Endodermal cell (in vitro differentiated cells): ENCODE data around the gene CERS6. TPM values are rescaled to one million over a fixed set of nuclear protein-coding genes. Genes with fewer than 3 reads are reported as not detected.

Experiments
- DNase-seq: peaks from one replicate; pipeline ENCODE4 v3.0.0-alpha.2; 2017
- H3K27ac ChIP-seq: 2 replicates; pipeline ENCODE4 v1.5.1; 2013; ENCODE audit warnings: mild to moderate bottlenecking, low read depth, low read length, moderate library complexity
- H3K27me3 ChIP-seq: 2 replicates; pipeline ENCODE4 v1.6.1; 2013; ENCODE audit warnings: mild to moderate bottlenecking, low read length, moderate library complexity; ENCODE audit not compliant: insufficient read depth, control insufficient read depth, poor library complexity, severe bottlenecking
- H3K36me3 ChIP-seq: 2 replicates; pipeline ENCODE4 v1.7.0; 2013; ENCODE audit warnings: mild to moderate bottlenecking, low read length, moderate library complexity; ENCODE audit not compliant: control insufficient read depth, insufficient read depth
- H3K4me1 ChIP-seq: one replicate; pipeline ENCODE4 v1.7.0; 2013; ENCODE audit warnings: low read length; ENCODE audit not compliant: control insufficient read depth, insufficient read depth
- H3K4me3 ChIP-seq: 2 replicates; pipeline ENCODE4 v1.5.1; 2013; ENCODE audit warnings: mild to moderate bottlenecking, low read length, moderate library complexity
- H3K9ac ChIP-seq: 2 replicates; pipeline ENCODE4 v1.6.1; 2013; ENCODE audit warnings: mild to moderate bottlenecking, low read length, moderate library complexity; ENCODE audit not compliant: poor library complexity, severe bottlenecking; ENCODE audit errors: extremely low read depth
- H3K9me3 ChIP-seq: 2 replicates; pipeline ENCODE4 v1.6.1; 2013; ENCODE audit warnings: mild to moderate bottlenecking, low read length, moderate library complexity; ENCODE audit not compliant: control insufficient read depth
- H3K27ac Mint-ChIP-seq: 2 replicates; pipeline ENCODE4 v1.8.0; 2020; ENCODE audit warnings: mixed read lengths
- H3K27me3 Mint-ChIP-seq: 2 replicates; pipeline ENCODE4 v1.8.0; 2021; ENCODE audit warnings: mild to moderate bottlenecking, mixed read lengths; ENCODE audit not compliant: insufficient read depth
- H3K36me3 Mint-ChIP-seq: 2 replicates; pipeline ENCODE4 v1.8.0; 2020; ENCODE audit warnings: low read depth, mixed read lengths
- H3K4me1 Mint-ChIP-seq: 2 replicates; pipeline ENCODE4 v1.8.0; 2020; ENCODE audit warnings: mixed read lengths
- H3K4me3 Mint-ChIP-seq: 2 replicates; pipeline ENCODE4 v1.8.0; 2020; ENCODE audit warnings: mild to moderate bottlenecking, moderate library complexity, mixed read lengths
- H3K9me3 Mint-ChIP-seq: 2 replicates; pipeline ENCODE4 v1.8.0; 2020; ENCODE audit warnings: mild to moderate bottlenecking, mixed read lengths
- WGBS, 2 experiments: methylation state at CpG; one replicate each; pipeline versions ENCODE4 v1.1.5 to v1.1.7; 2013; ENCODE audit warnings: missing lambda C conversion rate in 2 of 2, mixed read lengths in 1 of 2; ENCODE audit not compliant: insufficient coverage in 1 of 2, insufficient read length in 1 of 2; 5-methylcytosine and 5-hydroxymethylcytosine counted together
- total RNA-seq, 2 donors: library from RNA; stranded (reverse); fragmentation: NEBNext Ultra II Directional in 1 of 2; extraction: Animal tissue kit (Norgen Biotek cat#: 25700) in 1 of 2; gene quantifications; 2 replicates in 1 of 2; 3 replicates in 1 of 2; pipeline ENCODE4 v1.2.1, GENCODE V29; 2021
- TF ChIP-seq, protein P1 (sequence below): fragments of 200-600 bp; sonication (generic); conservative IDR thresholded peaks from 2 replicates; pipeline ENCODE4 v1.5.0; 2021; ENCODE audit warnings: antibody characterized with exemption, mild to moderate bottlenecking

CERS6 gene
- total RNA-seq, 2 donors from 2014 or later = 41.3 to 52.0 TPM

GRCh38 chr2:168719446-168719845 lies 263.4 kb downstream of the CERS6 start:
- Mint-ChIP-seq H3K27ac (no peak overlapping the region), H3K27me3 (no peaks in the 10 kb centered on the region), H3K4me1 (no peaks in the 10 kb centered on the region), H3K36me3 (peaks cover 37% of the 10 kb centered on the region), H3K4me3 (no peak overlapping the region), H3K9me3 (no peaks in the 10 kb centered on the region)
- H3K27ac ChIP-seq = no peak overlapping the region
- H3K9ac ChIP-seq = no peak overlapping the region
- H3K27me3 ChIP-seq = no peaks in the 10 kb centered on the region
- H3K9me3 ChIP-seq = peaks cover 6% of the 10 kb centered on the region
- no peaks in the 10 kb centered on the region for H3K4me1 ChIP-seq
- H3K4me3 ChIP-seq = no peak overlapping the region
- DNase-seq = no peak
- TF ChIP-seq, protein P1, sequence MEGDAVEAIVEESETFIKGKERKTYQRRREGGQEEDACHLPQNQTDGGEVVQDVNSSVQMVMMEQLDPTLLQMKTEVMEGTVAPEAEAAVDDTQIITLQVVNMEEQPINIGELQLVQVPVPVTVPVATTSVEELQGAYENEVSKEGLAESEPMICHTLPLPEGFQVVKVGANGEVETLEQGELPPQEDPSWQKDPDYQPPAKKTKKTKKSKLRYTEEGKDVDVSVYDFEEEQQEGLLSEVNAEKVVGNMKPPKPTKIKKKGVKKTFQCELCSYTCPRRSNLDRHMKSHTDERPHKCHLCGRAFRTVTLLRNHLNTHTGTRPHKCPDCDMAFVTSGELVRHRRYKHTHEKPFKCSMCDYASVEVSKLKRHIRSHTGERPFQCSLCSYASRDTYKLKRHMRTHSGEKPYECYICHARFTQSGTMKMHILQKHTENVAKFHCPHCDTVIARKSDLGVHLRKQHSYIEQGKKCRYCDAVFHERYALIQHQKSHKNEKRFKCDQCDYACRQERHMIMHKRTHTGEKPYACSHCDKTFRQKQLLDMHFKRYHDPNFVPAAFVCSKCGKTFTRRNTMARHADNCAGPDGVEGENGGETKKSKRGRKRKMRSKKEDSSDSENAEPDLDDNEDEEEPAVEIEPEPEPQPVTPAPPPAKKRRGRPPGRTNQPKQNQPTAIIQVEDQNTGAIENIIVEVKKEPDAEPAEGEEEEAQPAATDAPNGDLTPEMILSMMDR = no peak
- H3K36me3 ChIP-seq = peaks cover 65% of the 10 kb centered on the region

GRCh38 chr2:168722592-168722991 lies 266.5 kb downstream of the CERS6 start:
- Histone ChIP-seq H3K4me1 (no peaks in the 10 kb centered on the region), H3K9ac (no peak overlapping the region), H3K27ac (no peak overlapping the region), H3K4me3 (no peak overlapping the region), H3K36me3 (peaks cover 52% of the 10 kb centered on the region), H3K27me3 (no peaks in the 10 kb centered on the region), H3K9me3 (peaks cover 6% of the 10 kb centered on the region)
- no peak overlapping the region for H3K4me3 Mint-ChIP-seq
- TF ChIP-seq, protein P1 = no peak
- H3K27ac Mint-ChIP-seq = no peak overlapping the region
- DNase-seq = no peak
- no peaks in the 10 kb centered on the region for H3K9me3 Mint-ChIP-seq
- peaks cover 41% of the 10 kb centered on the region for H3K36me3 Mint-ChIP-seq
- H3K4me1 Mint-ChIP-seq = no peaks in the 10 kb centered on the region
- WGBS, 2 experiments = 90% methylated on average over 2 of the region's 2 CpGs; no CpG with 5 or more reads in 1 of the 2 experiments
- no peaks in the 10 kb centered on the region for H3K27me3 Mint-ChIP-seq

DNA sequence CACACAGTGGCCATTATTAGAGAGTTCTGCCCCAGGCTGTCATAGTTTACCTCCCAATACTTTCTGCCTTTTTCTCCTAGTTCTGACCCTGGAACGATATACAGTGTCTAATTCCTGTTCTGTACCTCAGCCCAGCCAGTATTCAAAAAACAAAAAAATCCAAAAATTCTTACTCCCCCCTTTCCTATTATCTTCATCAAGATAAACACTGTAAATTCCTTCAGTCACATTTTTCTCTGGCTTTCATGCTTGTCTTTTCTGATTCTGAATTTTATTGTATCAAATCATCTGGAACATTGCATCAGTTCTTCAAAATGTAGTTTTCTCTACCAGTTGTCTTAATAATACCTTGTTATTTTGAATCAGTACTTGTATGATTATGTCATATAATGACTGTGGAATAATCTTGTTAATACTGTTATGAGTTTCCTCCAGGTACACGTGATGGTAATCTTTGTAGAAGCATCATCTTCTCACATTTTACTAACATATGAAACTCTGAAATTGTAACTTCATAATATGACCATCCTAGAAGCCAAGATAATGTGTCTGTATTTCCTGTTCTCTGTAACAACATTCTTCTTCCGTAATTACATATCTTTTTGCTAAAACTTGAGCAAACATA lies 267.3 kb downstream of the CERS6 start:
- no peak overlapping the region for H3K27ac Mint-ChIP-seq
- TF ChIP-seq, protein P1 = no peak
- no peak overlapping the region for H3K4me3 Mint-ChIP-seq
- no peaks in the 10 kb centered on the region for H3K27me3 Mint-ChIP-seq
- H3K27me3 ChIP-seq = no peaks in the 10 kb centered on the region
- H3K4me1 Mint-ChIP-seq = no peaks in the 10 kb centered on the region
- H3K36me3 Mint-ChIP-seq = peaks cover 40% of the 10 kb centered on the region
- 62 to 100% methylated on average over 2 to 3 of the region's 3 CpGs for WGBS, 2 experiments
- H3K4me3 ChIP-seq = no peak overlapping the region
- H3K9ac ChIP-seq = no peak overlapping the region
- peaks cover 46% of the 10 kb centered on the region for H3K36me3 ChIP-seq
- no peaks in the 10 kb centered on the region for H3K9me3 Mint-ChIP-seq
- no peak overlapping the region for H3K27ac ChIP-seq
- H3K4me1 ChIP-seq = no peaks in the 10 kb centered on the region
- DNase-seq = no peak
- peaks cover 6% of the 10 kb centered on the region for H3K9me3 ChIP-seq
